ENCODE results near the gene RNF149.

The RNF149 gene

DNA sequence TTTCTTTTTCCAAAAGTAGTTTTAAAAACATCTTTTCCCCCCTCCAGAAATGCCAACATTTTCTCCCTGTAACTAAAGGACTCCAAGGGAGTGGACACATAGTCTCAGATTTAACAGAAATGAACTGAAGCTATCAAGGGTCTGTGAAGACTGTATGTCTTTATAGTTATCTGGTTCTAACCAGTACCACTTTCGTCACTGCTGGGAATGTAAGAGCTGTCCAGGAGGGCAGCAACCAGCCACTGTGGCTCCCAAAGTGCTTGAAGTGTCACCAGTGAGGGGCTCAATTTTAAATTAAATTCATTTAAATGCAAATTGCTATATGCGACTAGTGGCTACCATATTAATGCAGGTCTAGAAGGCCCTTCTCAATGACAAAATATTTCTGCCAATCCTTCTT is 15.0 kb downstream of the RNF149 start:
- no peak for DNase-seq

DNA sequence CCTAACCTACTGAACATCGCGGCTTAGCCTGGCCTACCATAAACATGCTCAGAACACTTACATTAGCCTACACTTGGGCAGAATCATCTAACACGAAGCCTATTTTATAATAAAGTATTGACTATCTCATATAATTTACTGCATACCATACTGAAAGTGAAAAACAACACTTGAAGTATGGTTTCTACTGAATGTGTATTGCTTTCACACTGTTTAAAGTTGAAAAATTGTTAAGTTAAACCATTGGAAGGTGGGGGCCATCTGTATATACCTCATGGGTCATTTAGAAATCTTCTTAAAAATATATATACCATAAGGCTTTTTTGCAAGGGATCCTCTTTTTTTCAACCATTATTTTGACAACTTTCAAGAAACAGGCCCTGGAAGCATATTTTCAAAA is 16.5 kb downstream of the RNF149 start:
- DNase-seq, result no peak

DNA sequence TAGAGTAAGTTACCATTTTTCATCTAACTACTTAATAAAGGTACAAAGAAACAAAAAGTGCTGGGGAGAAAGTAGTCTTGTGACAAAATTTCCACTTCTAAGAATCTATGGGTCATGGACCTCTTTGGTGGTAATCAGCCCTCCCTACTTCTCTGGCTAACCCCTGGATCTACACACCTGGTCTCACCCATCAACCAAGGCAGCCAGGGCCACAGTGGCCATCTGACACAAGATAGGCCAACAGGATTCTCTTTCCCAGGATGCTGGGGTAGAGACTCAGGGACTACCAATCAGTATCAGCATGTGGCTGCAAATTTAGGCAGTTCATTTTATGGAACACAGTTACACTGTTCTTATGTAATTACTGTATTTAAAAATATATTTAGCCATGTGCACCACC is 17.8 kb downstream of the RNF149 start:
- DNase-seq, result no peak

DNA sequence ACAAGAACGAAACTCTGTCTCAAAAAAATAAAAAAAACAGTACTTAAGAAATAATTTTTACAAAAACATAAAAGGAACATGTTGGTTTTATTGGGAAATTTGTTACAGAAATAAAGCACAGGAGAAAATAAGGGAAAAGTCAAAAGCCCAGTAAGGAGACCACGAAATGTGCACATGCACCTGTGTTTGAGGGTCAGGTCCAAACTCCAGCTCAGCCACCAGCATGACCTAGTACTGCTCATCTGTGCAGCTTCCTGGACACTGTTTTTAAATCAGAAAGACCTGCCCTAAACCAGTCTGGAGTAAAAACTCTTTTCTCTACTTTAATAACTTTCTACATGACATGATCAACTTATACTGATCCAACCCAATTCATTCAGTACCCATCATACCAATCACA is 21.2 kb downstream of the RNF149 start:
- DNase-seq, result no peak

DNA sequence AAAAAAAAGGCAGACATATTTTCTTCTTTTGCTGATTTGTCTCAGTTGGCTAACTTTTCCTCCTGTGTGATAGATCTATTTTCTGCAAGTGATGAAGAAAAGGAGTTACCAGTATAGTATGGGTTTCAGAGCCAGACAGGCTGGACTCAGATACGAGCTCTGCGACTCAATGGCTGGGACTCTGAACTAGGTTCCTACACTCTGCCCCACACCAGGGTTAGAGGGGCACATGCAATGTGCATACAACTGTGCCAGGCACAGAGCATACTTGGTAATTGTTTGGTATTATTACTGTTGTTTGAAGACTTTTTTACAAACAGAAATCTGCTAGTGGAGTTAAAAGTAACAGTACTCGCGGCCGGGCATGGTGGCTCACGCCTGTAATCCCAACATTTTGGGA is 21.8 kb downstream of the RNF149 start:
- no peak for DNase-seq

DNA sequence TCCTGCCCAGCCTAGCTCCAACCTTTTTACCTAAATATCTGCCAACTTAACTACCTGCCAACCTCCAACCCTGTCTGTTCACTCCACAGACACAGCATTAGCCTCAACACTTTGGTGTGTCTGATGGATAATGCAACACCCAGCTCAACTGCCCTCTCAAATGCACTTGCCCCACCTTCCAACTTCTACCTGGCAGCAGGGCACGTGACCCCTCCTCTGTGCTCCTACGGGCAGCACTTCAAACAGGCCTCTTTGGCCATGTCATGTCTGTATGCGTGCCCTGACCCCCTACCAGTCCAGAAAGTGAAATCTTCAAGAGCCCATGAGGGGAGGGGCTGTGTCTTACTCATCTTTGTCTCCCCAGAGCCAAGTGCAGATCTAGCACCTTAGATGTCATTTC is 25.5 kb downstream of the RNF149 start:
- DNase-seq, result no peak

DNA sequence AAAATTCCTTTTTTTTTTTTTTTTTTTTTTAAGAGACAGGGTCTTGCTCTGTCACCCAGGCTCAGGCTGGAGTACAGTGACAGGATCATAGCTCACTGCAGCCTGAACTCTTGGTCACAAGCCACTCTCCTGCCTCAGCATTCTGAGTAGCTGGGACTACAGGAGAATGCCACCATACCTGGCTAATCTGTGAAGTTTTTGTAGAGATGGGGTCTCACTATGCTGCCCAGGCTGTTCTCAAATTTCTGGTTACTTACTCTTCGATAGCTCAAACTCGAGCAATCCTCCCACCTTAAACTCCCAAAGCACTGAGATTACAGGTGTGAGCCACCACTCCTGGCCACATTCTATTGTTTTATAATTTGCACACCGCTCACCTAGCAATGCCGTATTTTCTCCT is 27.0 kb downstream of the RNF149 start:
- DNase-seq, result no peak

DNA sequence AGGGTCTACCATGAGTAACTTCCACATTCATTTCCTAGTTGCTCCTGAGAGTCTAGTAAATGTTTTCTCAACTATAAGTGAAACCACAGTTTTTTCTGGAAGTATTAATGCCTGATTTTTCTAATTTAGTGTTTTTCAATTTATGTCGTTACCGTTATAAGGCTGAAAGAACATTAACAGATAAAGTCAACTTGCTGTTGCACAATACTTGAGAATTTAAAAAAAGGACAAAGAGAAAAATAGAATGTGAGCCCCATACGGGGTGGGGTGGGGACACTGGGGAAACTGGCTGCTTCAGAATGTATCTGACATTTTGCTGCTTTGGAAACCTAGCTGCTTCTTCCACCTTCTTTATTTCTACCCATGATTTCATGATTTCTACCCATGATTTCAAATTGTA is 29.6 kb downstream of the RNF149 start:
- no peak for DNase-seq

DNA sequence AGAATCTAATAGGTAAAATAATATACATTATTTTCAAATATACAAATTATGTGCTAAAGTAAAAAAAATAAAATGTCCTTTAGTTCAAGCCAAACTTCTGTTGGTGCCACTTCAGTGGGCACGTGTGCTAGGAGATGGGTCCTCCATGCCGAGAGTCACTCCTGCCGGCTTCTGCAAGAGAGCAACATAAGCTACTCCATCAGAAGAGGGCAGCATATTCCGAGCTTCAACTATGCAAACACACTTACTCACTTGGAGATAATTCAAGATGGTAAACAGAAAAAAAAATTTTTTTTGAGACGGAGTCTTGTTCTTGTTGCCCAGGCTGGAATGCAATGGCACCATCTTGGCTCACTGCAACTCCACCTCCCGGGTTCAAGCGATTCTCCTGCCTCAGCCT is 31.4 kb downstream of the RNF149 start:
- no peak for DNase-seq

DNA sequence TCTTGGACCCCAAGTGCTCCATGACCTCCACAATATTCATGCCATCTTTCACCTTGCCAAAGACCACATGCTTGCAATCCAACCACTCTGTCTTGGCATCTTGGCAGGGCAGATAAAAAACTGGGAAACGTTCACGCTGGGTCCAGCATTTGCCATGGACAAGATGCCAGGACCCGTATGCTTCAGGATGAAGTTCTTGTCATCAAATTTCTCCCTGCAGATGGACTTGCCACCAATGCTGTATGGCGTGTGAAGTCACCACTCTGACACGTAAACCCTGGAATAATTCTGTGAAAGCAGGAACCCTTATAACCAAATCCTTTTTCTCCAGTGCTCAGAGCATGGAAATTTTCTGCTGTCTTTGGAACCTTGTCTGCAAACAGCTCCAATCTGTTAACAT is 34.4 kb downstream of the RNF149 start:
- no peak for DNase-seq

DNA sequence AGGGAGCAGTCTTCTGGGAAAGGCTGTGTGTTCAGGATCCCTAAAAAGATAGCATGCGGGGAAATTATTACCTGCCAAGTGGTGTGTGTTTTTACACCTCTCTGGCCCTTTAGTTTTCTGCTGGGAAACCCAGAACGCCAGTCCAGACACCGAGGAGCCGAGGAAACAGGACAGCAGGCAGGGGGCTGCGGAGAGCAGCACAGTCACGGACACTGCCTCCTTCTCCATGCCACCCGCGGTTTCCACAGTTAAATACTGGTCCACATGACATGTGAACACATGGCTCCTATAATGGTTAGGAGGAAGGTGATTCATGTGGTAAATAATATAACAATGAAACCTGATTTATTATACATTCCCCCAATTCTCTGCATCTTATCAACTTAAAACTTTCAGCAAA is 35.4 kb downstream of the RNF149 start:
- no peak for DNase-seq

DNA sequence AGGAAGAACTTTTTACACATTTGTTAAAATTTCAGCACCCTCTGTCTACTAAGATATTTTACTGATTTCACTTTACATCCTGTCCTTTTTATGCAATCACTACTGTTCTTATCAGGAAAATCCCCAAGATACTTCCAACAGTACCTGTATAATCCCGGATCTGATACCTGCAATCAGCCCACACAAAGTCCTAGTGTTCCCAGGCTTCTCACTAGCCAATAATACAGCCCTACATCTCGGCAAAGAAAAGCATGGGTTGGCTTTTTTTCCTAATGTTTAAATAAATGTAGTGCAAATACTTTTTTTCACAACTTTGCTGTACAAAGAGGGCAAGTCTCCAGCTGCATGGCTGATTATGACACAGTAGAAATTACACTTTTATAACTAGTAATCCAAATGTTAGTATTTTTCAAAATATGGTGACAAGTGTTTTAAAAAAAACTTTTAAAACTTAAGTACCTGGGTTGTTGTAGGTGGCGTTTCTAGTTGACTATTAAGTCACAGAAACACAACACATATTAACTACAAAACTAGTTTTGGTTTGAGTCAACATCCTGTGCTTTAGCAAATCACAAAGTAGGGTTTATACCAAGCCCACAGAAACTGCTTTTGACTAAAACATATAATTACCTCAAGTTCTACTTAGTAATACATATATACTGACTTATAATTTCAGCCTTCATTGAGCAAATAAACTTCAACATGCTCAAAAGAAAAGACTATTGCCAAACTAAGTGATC is 36.3 kb downstream of the RNF149 start:
- no peak for DNase-seq

DNA sequence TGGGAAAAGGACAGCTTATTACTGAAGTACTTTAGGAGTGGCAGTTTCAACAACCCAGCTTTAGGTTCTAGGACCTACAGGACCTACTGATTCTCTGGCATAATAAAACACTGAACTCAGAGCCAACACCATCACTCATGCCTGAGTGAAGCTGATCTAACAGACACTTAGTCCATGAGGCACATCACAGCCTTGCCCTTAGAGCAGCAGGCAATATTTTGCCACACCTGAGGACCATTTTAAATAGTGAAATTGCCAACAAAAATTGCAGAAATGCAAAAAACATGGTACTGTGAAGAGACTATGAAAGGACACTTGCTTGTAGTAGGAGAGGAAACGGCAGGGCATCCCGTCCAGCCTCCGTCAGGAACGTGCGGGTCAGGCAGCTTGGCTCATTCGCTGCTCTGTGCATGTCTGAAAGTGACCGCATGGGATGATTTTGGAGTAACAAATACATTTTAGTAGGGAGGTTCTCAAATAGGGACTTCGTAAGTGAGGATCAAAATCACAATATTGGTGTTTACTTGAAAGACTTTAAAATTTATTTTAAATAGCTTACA is 37.7 kb downstream of the RNF149 start:
- DNase-seq, result no peak

DNA sequence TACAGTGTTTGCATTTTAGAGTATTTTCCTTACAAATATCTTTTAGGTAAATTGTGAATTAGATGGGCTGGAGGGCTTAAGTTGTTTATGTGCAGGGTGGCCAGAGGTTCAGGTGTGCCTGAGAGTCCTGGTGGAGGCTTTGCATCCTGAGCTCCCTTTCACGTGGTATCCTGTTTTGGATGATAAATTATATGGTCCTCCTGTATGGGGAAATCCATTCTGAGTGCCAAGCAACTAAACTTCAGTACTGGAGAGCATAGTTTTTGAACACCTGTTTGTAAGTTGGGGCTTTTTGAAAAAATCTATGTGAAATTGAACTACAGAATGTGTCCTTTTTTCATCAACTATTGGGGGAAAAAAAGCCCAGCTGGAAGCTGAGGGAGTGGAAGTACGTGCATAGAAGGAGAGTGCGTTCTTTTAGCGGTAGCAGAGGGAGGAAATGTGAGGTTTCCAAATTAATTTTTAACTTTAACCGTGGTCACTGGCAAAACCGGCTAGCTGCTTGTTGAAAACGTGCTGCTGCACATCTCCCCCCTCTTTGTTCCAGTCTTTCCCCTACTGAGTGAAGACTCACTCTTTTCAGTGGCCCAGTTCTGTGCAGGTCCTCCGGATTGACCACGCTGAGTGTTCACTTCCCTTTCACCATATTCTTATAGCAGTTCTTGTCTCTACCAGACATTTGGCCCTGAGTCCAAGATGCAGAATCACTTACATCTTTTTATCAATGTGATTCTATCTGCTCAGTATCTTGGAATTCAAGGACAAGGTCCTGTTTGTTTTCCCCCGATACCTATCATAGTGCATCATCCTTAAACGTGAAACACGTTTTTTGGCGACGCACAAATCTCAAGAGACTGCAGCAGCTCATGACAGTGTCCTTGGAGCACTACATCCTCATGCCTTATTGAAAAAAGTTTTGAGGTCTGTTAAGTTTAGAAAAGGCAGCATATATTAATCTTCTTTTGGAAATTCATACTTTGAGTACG is 40.5 kb downstream of the RNF149 start:
- DNase-seq, result no peak

DNA sequence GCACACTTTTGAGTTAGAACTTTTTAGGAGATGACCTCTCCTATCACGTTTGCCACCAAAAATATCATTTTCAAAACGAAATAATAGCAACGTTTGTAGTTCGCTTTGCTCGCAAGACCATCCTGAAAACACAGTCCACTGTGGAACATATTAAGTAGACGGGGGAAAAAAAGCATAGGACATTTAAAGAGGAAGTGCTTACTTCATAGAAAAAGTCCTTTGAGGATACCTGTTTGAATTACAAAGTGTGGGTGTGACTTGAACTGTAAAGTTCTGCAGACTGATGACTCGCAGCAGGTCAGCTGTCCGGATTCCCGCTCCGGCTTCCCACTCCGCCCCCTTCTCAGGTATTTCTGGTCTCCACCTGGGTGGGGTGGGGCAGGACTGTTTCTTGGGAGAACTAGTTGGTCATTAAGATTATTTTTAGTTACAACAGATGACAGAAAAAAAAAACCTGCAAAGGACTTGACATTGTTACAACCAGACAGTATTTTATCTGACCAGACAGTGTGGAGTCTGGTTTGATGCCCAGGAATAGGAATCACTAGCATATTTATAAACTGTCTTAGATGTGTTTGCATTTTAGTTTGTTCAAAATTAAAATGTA is 42.5 kb downstream of the RNF149 start:
- no peak for DNase-seq

DNA sequence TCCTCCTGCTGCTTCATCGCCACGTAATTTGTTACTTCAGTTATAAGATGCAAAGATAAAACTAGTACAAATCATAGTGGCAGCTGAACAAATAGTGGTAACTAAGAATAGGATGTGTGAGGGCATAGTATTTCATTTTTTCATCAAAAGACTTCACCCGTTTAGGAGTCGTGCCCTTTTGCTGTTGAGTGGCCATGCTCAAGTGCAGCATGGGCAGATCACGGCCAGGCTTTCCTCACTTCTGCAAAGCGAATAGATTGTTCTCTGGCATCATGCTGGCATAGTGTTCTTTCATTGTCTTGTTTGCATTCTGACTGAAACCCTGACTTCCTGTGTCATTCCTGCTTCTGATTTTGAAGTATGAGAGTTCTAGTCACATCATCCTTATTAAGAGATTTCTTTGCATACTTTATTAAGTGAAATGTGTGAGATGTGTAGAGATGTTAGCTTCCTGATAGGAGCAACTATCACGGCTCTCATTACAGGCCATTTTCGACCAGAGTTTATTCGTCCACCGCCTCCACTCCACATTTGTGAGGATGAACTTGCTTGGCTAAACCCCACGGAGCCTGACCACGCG is 44.1 kb downstream of the RNF149 start:
- no peak for DNase-seq

DNA sequence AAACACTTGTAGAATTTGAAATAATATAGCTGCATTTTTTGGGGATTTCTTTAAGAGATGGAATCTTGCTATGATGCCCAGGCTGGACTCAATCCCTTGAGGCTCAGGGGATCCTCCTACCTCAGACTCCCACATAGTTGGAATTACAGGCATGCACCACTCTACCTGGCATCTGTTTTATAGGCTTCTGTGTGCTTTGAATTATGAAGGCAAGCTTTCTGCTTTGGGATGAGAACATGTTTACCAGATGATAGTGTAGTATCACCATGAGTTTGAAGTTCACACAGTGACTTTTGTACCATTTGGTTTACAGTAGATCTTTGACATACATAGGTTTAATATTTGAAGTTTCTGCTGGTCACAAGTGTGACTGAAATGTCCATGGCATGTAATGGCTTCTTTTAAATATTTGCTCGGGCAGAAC is 45.1 kb downstream of the RNF149 start:
- no peak for DNase-seq

DNA sequence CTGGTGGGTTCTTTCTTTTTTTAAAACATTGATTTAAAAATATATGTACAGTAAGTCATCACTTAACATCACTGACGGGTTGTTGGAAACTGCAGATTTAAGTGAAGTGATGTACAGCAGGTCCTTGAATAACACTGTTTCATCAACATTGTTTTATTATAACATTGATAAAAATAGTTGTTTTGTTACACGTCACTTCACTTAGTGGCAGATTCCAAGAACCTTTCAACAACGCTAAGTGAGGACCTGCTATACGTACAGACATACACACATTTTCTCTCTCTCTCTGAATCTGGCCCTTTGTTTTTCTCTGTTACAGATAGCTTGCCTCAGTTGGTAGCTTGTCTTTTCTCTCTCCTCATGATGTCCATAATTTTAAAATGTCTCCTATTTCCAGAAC is 46.4 kb downstream of the RNF149 start:
- no peak for DNase-seq

DNA sequence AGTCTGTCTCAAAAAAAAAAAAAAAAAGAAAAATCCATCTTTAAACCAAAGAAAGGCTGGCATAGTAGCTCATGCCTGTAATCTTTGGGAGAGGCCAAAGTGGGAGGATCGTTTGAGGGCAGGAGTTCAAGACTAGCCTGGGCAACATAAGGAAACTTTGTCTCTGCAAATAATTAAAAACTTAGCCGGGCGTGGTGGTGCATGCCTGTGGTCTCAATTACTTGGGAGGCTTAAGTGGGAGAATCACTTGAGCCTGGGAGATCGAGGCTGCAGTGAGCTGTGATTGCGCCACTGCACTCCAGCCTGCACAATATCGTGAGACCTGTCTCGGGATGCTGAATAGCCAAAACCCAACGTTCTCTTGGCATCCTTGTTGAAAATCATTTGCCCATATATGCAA is 49.7 kb downstream of the RNF149 start:
- no peak for DNase-seq

DNA sequence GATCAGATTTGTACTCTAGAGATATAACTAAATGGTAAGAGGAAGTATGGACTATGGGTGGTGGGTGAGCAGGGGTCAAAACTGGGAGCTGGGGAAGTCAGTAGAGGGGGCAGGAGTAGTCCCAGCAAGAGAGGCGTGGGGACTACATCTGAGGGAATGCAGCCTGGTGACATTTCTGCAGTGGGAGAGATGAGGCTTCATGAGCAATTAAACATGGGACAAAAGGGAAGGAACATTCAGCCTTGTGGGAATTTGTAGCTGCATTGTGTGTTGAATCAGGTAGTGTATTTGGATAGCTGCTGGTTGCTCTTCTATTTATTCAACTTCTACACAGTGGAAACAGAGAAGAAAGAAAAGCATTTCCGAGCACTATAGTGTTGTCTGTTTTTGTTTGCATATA is 52.2 kb downstream of the RNF149 start:
- no peak for DNase-seq

DNA sequence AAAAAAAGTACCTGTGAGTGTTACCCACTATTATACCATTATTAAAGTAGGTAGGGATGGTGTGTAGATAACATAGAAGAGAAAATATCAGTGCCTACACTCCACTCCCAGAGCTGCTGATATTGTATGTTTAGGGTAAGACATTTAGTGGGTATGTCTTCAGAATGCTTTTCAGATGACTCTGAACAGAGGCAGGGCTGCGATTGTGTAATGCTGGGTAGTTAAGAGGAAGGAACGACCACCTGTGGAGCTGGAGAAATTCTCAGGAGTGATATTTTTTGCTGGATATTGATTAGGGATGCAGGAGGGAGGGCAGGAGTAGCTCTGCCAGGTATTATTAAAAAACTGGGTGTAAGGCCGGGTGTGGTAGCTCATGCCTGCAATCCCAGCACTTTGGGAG is 53.0 kb downstream of the RNF149 start:
- DNase-seq, result no peak

DNA sequence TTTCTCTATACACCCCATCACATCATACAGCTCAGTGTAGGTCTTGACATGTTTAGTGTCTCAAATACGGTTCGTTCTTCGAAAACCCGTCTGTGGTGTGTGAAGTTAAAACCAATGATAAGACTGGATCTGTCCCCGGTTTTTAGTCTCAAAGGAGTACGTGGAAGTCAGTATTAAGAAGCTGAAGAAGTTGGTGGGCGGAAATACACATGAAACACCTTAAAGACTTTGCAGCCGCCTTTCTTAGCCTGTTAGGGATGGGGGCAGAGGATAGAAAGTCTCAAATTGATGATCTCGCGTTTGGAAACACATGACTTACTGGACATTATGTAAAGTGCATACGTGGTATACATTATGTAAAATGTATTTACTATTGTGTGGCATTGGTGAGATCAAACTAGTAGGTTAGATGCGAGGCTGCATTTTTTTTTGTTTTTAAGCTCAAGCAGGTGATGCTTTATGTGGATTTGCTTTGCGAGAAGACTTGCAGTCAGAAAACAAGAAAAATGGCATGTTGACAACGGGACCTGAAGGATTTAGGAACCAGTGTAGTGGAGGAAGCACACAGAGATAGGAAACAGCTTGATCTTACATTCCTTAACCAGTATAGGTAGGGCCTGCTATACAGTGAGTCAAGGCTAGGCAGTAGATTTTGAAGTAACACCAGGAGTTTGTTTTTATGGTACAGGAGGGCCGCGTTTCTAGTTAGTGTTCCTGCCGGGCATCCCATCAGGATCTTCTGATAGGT is 54.6 kb downstream of the RNF149 start:
- no peak for DNase-seq
